Measurements from ENCODE around the gene BAAT. TPM values are rescaled to one million over a fixed set of nuclear protein-coding genes. Genes with fewer than 3 reads are reported as not detected.
"Not testable (repeated sequence)": the region's sequence is repeated elsewhere in the genome, so short reads cannot be mapped to it uniquely, and the experiment has no call there.

BAAT gene
- total RNA-seq (not detected), polyA plus RNA-seq (0.06 TPM)

- DNase-seq (ENCODE audit: extremely low spot score); H3K4me1 ChIP-seq (ENCODE audit: insufficient read depth); H3K27ac ChIP-seq (ENCODE audit: low read depth); H3K36me3 ChIP-seq (ENCODE audit: insufficient read depth); H3K4me3 ChIP-seq (ENCODE audit: low read depth, low read length): not testable (repeated sequence)
- WGBS: 88% methylated on average over 11 of the region's 11 CpGs
Measured at GRCh38 chr9:101384873-101385536, at the start of gene BAAT. Gene BAAT (minus strand): TSS chr9:101385006. CDS start chr9:101371404, 13,602 bp downstream.

- Histone ChIP-seq H3K4me3 (ENCODE audit: low read depth, low read length) (no peak overlapping the region), H3K36me3 (ENCODE audit: insufficient read depth) (no peaks in the 10 kb centered on the region), H3K27ac (ENCODE audit: low read depth) (no peak overlapping the region), H3K4me1 (ENCODE audit: insufficient read depth) (no peaks in the 10 kb centered on the region)
- WGBS: 67% methylated on average over 3 of the region's 3 CpGs
- DNase-seq (ENCODE audit: extremely low spot score): no peak
Measured at GRCh38 chr9:101433229-101433628, 48.4 kb upstream of the BAAT start.

GRCh38 chr9:101432740-101433139 is 47.9 kb upstream of the BAAT start:
- Histone ChIP-seq H3K36me3 (ENCODE audit: insufficient read depth) (no peaks in the 10 kb centered on the region), H3K4me3 (ENCODE audit: low read depth, low read length) (no peak overlapping the region), H3K4me1 (ENCODE audit: insufficient read depth) (no peaks in the 10 kb centered on the region), H3K27ac (ENCODE audit: low read depth) (no peak overlapping the region)
- 82% methylated on average over 1 of the region's 1 CpG for WGBS
- no peak for DNase-seq (ENCODE audit: extremely low spot score)

GRCh38 chr9:101432171-101432570 is 47.4 kb upstream of the BAAT start:
- Histone ChIP-seq H3K27ac (ENCODE audit: low read depth) (no peak overlapping the region), H3K36me3 (ENCODE audit: insufficient read depth) (no peaks in the 10 kb centered on the region), H3K4me1 (ENCODE audit: insufficient read depth) (no peaks in the 10 kb centered on the region), H3K4me3 (ENCODE audit: low read depth, low read length) (no peak overlapping the region)
- no peak for DNase-seq (ENCODE audit: extremely low spot score)

GRCh38 chr9:101429736-101430135 is 44.9 kb upstream of the BAAT start:
- no peaks in the 10 kb centered on the region for H3K36me3 ChIP-seq (ENCODE audit: insufficient read depth)
- 90% methylated on average over 7 of the region's 7 CpGs for WGBS
- DNase-seq (ENCODE audit: extremely low spot score): no peak
- no peaks in the 10 kb centered on the region for H3K4me1 ChIP-seq (ENCODE audit: insufficient read depth)
- H3K4me3 ChIP-seq (ENCODE audit: low read depth, low read length): no peak overlapping the region
- H3K27ac ChIP-seq (ENCODE audit: low read depth): no peak overlapping the region

GRCh38 chr9:101428909-101429308 is 44.1 kb upstream of the BAAT start:
- DNase-seq (ENCODE audit: extremely low spot score): no peak
- Histone ChIP-seq H3K4me3 (ENCODE audit: low read depth, low read length) (no peak overlapping the region), H3K36me3 (ENCODE audit: insufficient read depth) (no peaks in the 10 kb centered on the region), H3K27ac (ENCODE audit: low read depth) (no peak overlapping the region), H3K4me1 (ENCODE audit: insufficient read depth) (no peaks in the 10 kb centered on the region)
- WGBS: 78% methylated on average over 3 of the region's 3 CpGs

GRCh38 chr9:101427957-101428655 is 43.3 kb upstream of the BAAT start:
- Histone ChIP-seq H3K4me3 (ENCODE audit: low read depth, low read length) (no peak overlapping the region), H3K4me1 (ENCODE audit: insufficient read depth) (no peaks in the 10 kb centered on the region), H3K27ac (ENCODE audit: low read depth) (no peak overlapping the region), H3K36me3 (ENCODE audit: insufficient read depth) (no peaks in the 10 kb centered on the region)
- 88% methylated on average over 3 of the region's 3 CpGs for WGBS
- no peak for DNase-seq (ENCODE audit: extremely low spot score)

GRCh38 chr9:101427358-101427757 is 42.6 kb upstream of the BAAT start:
- H3K27ac ChIP-seq (ENCODE audit: low read depth): no peak overlapping the region
- no peak overlapping the region for H3K4me3 ChIP-seq (ENCODE audit: low read depth, low read length)
- no peak for DNase-seq (ENCODE audit: extremely low spot score)
- no peaks in the 10 kb centered on the region for H3K36me3 ChIP-seq (ENCODE audit: insufficient read depth)
- H3K4me1 ChIP-seq (ENCODE audit: insufficient read depth): no peaks in the 10 kb centered on the region
- WGBS: 90% methylated on average over 8 of the region's 8 CpGs

GRCh38 chr9:101421653-101422065 is 36.9 kb upstream of the BAAT start:
- Histone ChIP-seq H3K4me3 (ENCODE audit: low read depth, low read length) (no peak overlapping the region), H3K36me3 (ENCODE audit: insufficient read depth) (no peaks in the 10 kb centered on the region), H3K4me1 (ENCODE audit: insufficient read depth) (no peaks in the 10 kb centered on the region), H3K27ac (ENCODE audit: low read depth) (no peak overlapping the region)
- DNase-seq (ENCODE audit: extremely low spot score): no peak
- 91% methylated on average over 5 of the region's 5 CpGs for WGBS

GRCh38 chr9:101419863-101420262 is 35.1 kb upstream of the BAAT start:
- no peaks in the 10 kb centered on the region for H3K4me1 ChIP-seq (ENCODE audit: insufficient read depth)
- H3K4me3 ChIP-seq (ENCODE audit: low read depth, low read length): no peak overlapping the region
- no peak overlapping the region for H3K27ac ChIP-seq (ENCODE audit: low read depth)
- no peak for DNase-seq (ENCODE audit: extremely low spot score)
- H3K36me3 ChIP-seq (ENCODE audit: insufficient read depth): no peaks in the 10 kb centered on the region
- 81% methylated on average over 2 of the region's 2 CpGs for WGBS

GRCh38 chr9:101418518-101419430 is 34.0 kb upstream of the BAAT start:
- WGBS: 76% methylated on average over 7 of the region's 7 CpGs
- DNase-seq (ENCODE audit: extremely low spot score): no peak
- H3K36me3 ChIP-seq (ENCODE audit: insufficient read depth): no peaks in the 10 kb centered on the region
- no peaks in the 10 kb centered on the region for H3K4me1 ChIP-seq (ENCODE audit: insufficient read depth)
- H3K4me3 ChIP-seq (ENCODE audit: low read depth, low read length): no peak overlapping the region
- no peak overlapping the region for H3K27ac ChIP-seq (ENCODE audit: low read depth)

- Histone ChIP-seq H3K4me1 (ENCODE audit: insufficient read depth) (no peaks in the 10 kb centered on the region), H3K36me3 (ENCODE audit: insufficient read depth) (no peaks in the 10 kb centered on the region), H3K4me3 (ENCODE audit: low read depth, low read length) (no peak overlapping the region), H3K27ac (ENCODE audit: low read depth) (no peak overlapping the region)
- DNase-seq (ENCODE audit: extremely low spot score): no peak
Measured at GRCh38 chr9:101417977-101418376, 33.2 kb upstream of the BAAT start.

- no peak for DNase-seq (ENCODE audit: extremely low spot score)
- no peak overlapping the region for H3K4me3 ChIP-seq (ENCODE audit: low read depth, low read length)
Measured at GRCh38 chr9:101417389-101417788, 32.6 kb upstream of the BAAT start.

GRCh38 chr9:101415578-101415977 is 30.8 kb upstream of the BAAT start:
- no peak for DNase-seq (ENCODE audit: extremely low spot score)

More at GRCh38 chr9:101417389-101417788, 32.6 kb upstream of the BAAT start:
- Histone ChIP-seq H3K36me3 (ENCODE audit: insufficient read depth) (no peaks in the 10 kb centered on the region), H3K4me1 (ENCODE audit: insufficient read depth) (no peaks in the 10 kb centered on the region), H3K27ac (ENCODE audit: low read depth) (no peak overlapping the region)

More at GRCh38 chr9:101415578-101415977, 30.8 kb upstream of the BAAT start:
- no peak overlapping the region for H3K4me3 ChIP-seq (ENCODE audit: low read depth, low read length)
- no peak overlapping the region for H3K27ac ChIP-seq (ENCODE audit: low read depth)
- no peaks in the 10 kb centered on the region for H3K4me1 ChIP-seq (ENCODE audit: insufficient read depth)
- H3K36me3 ChIP-seq (ENCODE audit: insufficient read depth): no peaks in the 10 kb centered on the region

All from urinary bladder (tissue), 4 donors.